ENCODE data around the gene PSMB3.

- TF ChIP-seq CTCF (IDR thresholded peaks at IDR 0.05; ENCODE audit: insufficient read depth, low read length), result no peak
- TF ChIP-seq POLR2AphosphoS5 (IDR thresholded peaks at IDR 0.05; ENCODE audit: low read depth), result no peak
- TF ChIP-seq GABPA (IDR thresholded peaks at IDR 0.05; ENCODE audit: low read depth), result no peak
These were observed 23.1 kb upstream of the PSMB3 start for GRCh38 chr17:38729368-38729885.
